ENCODE data around the gene SLC2A10. TPM values are rescaled to one million over a fixed set of nuclear protein-coding genes. Genes with fewer than 3 reads are reported as not detected.

SLC2A10 gene
- total and polyA plus RNA-seq, 10 of the 15 experiments (the other 5 are each of a cell fraction or from before 2014, with no cell fraction given): not detected

- DNase-seq (ENCODE audit: low read depth, low spot score) (no peak), FAIRE-seq (no peak), ATAC-seq (no peak)
- no TSS peak for BruUV-seq (replicated peaks)
- in situ Hi-C loops (cut with MboI) (no loop called here), intact Hi-C loops (cut with micrococcal nuclease; ENCODE audit: unreplicated experiment) (loop anchor here (10.0 kb wide), 1 partner anchor 381 kb away; no protein-coding TSS in a partner anchor)
- Histone ChIP-seq H3K36me3 (ENCODE audit: control insufficient read depth in 2 of 2, insufficient read depth in 2 of 2, low read length in 1 of 2) (no peaks in the 10 kb centered on the region), H4K20me1 (ENCODE audit: control insufficient read depth, insufficient read depth) (no peaks in the 10 kb centered on the region), H3K4me1 (ENCODE audit: control insufficient read depth, insufficient read depth, low read length) (no peaks in the 10 kb centered on the region), H3K4me3 (no peak overlapping the region), H3K79me2 (ENCODE audit: control insufficient read depth, insufficient read depth, low read length) (no peaks in the 10 kb centered on the region), H2AFZ (ENCODE audit: control insufficient read depth, low read depth, low read length) (no peak overlapping the region), H3K27me3 (replicated peaks in 1 of 2; ENCODE audit: control insufficient read depth in 2 of 2, insufficient read depth in 2 of 2, low read length in 1 of 2) (no peaks in the 10 kb centered on the region), H3K4me2 (ENCODE audit: control insufficient read depth, insufficient read depth) (no peak overlapping the region), H3K9me3 (replicated peaks; ENCODE audit: control insufficient read depth, insufficient read depth, low read length) (no peaks in the 10 kb centered on the region), H3K9ac (ENCODE audit: control insufficient read depth, insufficient read depth, low read length) (no peak overlapping the region), H3K27ac (ENCODE audit: control insufficient read depth, insufficient read depth) (no peak overlapping the region)
- ChIA-PET RAD21 (ENCODE audit: unreplicated experiment) (interaction anchor here (0.9 kb wide), 1 partner anchor 386 kb away, joined by 3 read pairs; no protein-coding TSS in a partner anchor), CTCF (interaction anchor here (1.1 to 4.1 kb wide), 2 partner anchors 8 to 11 kb away, joined by 3 to 19 read pairs; no protein-coding TSS in a partner anchor), SMC1A (ENCODE audit: uncharacterized antibody, unreplicated experiment) (interaction anchor here (0.6 kb wide), 1 partner anchor 400 kb away, joined by 3 read pairs; no protein-coding TSS in a partner anchor), POLR2A (no interaction called here)
- WGBS (ENCODE audit: insufficient coverage, insufficient replicate concordance, low lambda C conversion rate, missing lambda C conversion rate): 50% methylated on average over 4 of the region's 4 CpGs
- no peak for TF ChIP-seq TBL1XR1 (IDR thresholded peaks at IDR 0.05; ENCODE audit: low read depth, low read length)
- TF ChIP-seq ATF2 (IDR thresholded peaks at IDR 0.05; ENCODE audit: low read length): no peak
- TF ChIP-seq SPI1 (IDR thresholded peaks at IDR 0.05; ENCODE audit: borderline replicate concordance, insufficient read depth, low read depth, low read length): no peak
- no peak for TF ChIP-seq SMARCA5 (IDR thresholded peaks at IDR 0.05)
- TF ChIP-seq RFX5 (IDR thresholded peaks at IDR 0.05; ENCODE audit: low read depth, low read length): no peak
- TF ChIP-seq RAD51 (IDR thresholded peaks at IDR 0.05): no peak
- no peak for TF ChIP-seq CHD4 (IDR thresholded peaks at IDR 0.05)
- TF ChIP-seq BCL3 (IDR thresholded peaks at IDR 0.05; ENCODE audit: borderline replicate concordance, insufficient read depth, low read depth, low read length, poor library complexity, severe bottlenecking): no peak
- TF ChIP-seq RBBP5 (conservative IDR thresholded peaks at IDR 0.05): no peak
- TF ChIP-seq HCFC1 (IDR thresholded peaks at IDR 0.05; ENCODE audit: low read length): no peak
- TF ChIP-seq MTA2 (IDR thresholded peaks at IDR 0.05; ENCODE audit: low read depth): no peak
- no peak for TF ChIP-seq ZSCAN29 (IDR thresholded peaks at IDR 0.05)
- TF ChIP-seq FOXM1 (IDR thresholded peaks at IDR 0.05; ENCODE audit: low read depth, low read length): no peak
- TF ChIP-seq CBX5 (IDR thresholded peaks at IDR 0.05; ENCODE audit: low read depth): no peak
- no peak for TF ChIP-seq MLLT1 (IDR thresholded peaks at IDR 0.05)
- no peak for TF ChIP-seq CTCF (IDR thresholded peaks at IDR 0.05 in 2 of 3, conservative IDR thresholded peaks at IDR 0.05 in 1 of 3; ENCODE audit: control insufficient read depth in 2 of 3, extremely low read depth in 1 of 3, insufficient read depth in 1 of 3, low read depth in 3 of 3, low read length in 3 of 3)
- TF ChIP-seq JUND (IDR thresholded peaks at IDR 0.05; ENCODE audit: low read depth, low read length): no peak
- no peak for TF ChIP-seq MTA3 (IDR thresholded peaks at IDR 0.05; ENCODE audit: borderline replicate concordance, low read length)
- TF ChIP-seq PBX3 (IDR thresholded peaks at IDR 0.05; ENCODE audit: insufficient replicate concordance, low read depth, low read length): no peak
Observed at GRCh38 chr20:46764068-46764467, 54.6 kb downstream of the SLC2A10 start.

Data from GM12878 (cell line).